ENCODE measurements around the gene PCSK6. TPM values are rescaled to one million over a fixed set of nuclear protein-coding genes. Genes with fewer than 3 reads are reported as not detected.

The PCSK6 gene
- total and polyA plus RNA-seq, 2 experiments from 2014 or later = 4.8 to 6.4 TPM

DNA sequence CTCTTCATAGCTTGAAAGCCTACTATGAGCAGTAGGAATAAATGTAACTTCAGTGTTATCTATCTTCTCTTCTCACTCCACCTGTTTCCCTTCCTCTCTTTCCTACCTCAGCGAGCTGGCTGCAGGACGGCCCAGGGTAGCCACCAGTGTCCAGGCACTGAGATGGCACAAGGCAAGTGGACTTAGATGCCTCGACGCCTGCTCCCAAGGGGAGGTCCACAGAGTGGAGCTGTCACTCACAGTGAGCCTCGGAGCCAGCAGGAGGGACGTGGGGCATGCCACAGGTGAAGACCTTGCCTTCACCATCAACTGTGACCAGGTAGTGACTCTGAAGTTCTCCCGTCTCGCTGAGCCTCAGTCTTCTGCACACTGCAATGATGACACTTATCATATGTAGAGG lies 88.2 kb downstream of the PCSK6 start:
- Histone ChIP-seq H3K9me3 (ENCODE audit: low read depth) (no peaks in the 10 kb centered on the region), H3K36me3 (no peaks in the 10 kb centered on the region), H3K4me1 (ENCODE audit: low read depth) (no peaks in the 10 kb centered on the region), H3K27me3 (no peaks in the 10 kb centered on the region), H3K27ac (no peak overlapping the region), H3K4me3 (no peak overlapping the region)
- no peak for TF ChIP-seq CTCF (IDR thresholded peaks at IDR 0.05; ENCODE audit: low read depth, low read length)
- no peak for DNase-seq (ENCODE audit: low read depth in 1 of 2, low spot score in 1 of 2)

DNA sequence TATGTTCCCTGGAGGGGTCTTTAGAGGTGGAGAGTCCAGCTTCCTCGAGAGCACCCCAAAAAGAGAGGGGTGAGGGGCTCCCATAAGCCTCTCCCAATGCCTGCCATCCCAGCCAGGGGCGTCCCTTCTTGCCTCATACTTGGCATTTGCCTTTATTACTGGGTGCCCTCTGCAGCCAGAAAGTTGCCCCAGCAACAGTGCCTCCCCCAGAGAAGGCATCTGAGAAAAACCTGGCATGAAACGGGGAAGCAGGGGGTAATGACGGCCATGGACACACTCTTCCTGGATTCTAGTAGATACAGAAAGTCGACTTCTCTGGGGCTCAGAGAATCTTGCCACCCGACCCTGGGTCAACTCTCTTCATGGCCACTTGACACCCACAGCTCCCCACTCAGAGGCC lies 90.1 kb downstream of the PCSK6 start:
- no peak for TF ChIP-seq CTCF (IDR thresholded peaks at IDR 0.05; ENCODE audit: low read depth, low read length)
- H3K36me3 ChIP-seq = no peaks in the 10 kb centered on the region
- H3K9me3 ChIP-seq (ENCODE audit: low read depth) = no peaks in the 10 kb centered on the region
- H3K27me3 ChIP-seq = no peaks in the 10 kb centered on the region
- H3K4me3 ChIP-seq = no peak overlapping the region
- H3K4me1 ChIP-seq (ENCODE audit: low read depth) = no peaks in the 10 kb centered on the region
- no peak for DNase-seq (ENCODE audit: low read depth in 1 of 2, low spot score in 1 of 2)
- H3K27ac ChIP-seq = no peak overlapping the region

DNA sequence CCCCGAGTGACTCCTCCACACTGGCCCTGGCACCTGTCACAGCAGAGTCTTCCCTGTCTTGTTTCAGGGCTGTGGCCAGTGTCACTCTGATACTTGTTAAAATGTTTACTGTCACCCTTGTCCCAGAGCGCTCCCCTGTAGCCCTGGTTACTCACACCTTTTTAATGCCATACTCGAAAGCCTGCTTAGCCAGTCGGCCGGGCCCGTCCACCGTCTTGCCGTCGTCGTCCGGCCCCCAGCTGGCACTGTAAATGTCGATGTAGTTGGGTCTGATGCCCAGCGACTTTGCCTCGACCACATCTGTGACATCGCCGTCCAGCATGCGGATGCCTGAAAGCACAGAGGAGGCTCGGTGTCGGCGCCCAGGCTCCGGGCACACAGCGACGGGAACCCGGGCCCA lies 91.3 kb downstream of the PCSK6 start:
- H3K27ac ChIP-seq = no peak overlapping the region
- H3K36me3 ChIP-seq = no peaks in the 10 kb centered on the region
- H3K4me3 ChIP-seq = no peak overlapping the region
- no peak for DNase-seq (ENCODE audit: low read depth in 1 of 2, low spot score in 1 of 2)
- no peaks in the 10 kb centered on the region for H3K27me3 ChIP-seq
- no peaks in the 10 kb centered on the region for H3K9me3 ChIP-seq (ENCODE audit: low read depth)
- TF ChIP-seq CTCF (IDR thresholded peaks at IDR 0.05; ENCODE audit: low read depth, low read length) = no peak
- H3K4me1 ChIP-seq (ENCODE audit: low read depth) = no peaks in the 10 kb centered on the region

GRCh38 chr15:101397521-101398003 lies 91.9 kb downstream of the PCSK6 start:
- peak in 1 of 2 donors; percentile 21 for DNase-seq (ENCODE audit: low read depth in 1 of 2, low spot score in 1 of 2)
- Histone ChIP-seq H3K4me1 (ENCODE audit: low read depth) (no peaks in the 10 kb centered on the region), H3K9me3 (ENCODE audit: low read depth) (no peaks in the 10 kb centered on the region), H3K27me3 (no peaks in the 10 kb centered on the region), H3K27ac (no peak overlapping the region), H3K36me3 (no peaks in the 10 kb centered on the region), H3K4me3 (no peak overlapping the region)
- no peak for TF ChIP-seq CTCF (IDR thresholded peaks at IDR 0.05; ENCODE audit: low read depth, low read length)

DNA sequence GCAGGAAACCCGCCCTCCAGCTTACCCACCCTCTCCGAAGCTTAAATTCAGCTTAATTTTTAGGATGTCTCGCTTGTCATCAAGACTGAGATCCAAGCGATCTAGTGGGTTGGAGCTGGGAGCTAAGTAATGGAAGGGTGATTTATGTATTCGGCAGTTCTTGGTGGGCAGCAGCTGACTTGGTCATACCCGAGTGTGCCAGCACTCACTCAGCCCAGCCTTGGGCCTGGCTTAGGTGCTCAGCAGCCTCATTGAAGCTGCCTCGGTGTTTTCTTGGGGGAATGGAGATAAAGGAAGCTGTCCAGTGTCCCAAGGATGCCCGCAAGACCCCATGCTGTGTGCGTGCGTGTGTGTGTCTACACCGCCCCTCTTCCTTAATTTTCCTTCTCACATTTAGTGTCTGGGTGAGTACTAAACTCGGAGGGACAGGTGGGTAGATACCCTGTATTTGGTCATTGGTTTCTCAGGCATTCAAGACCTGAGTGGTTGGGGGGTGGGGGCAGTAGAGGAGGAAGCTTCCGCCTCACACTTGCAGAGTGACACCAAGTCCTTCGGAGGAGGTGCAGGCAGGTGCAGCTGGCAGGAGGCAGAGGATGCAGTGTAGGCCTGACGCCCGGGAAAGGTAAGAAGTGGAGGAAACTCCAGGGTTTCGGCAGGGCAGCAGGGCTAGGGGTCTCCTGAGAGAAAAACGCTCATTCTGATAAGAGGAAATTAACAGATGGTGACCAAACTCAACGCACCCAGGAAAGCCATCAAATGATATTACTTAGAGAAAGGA lies 92.8 kb downstream of the PCSK6 start:
- H3K9me3 ChIP-seq (ENCODE audit: low read depth) = no peaks in the 10 kb centered on the region
- no peaks in the 10 kb centered on the region for H3K36me3 ChIP-seq
- H3K4me3 ChIP-seq = no peak overlapping the region
- H3K4me1 ChIP-seq (ENCODE audit: low read depth) = peaks cover 2% of the 10 kb centered on the region
- no peaks in the 10 kb centered on the region for H3K27me3 ChIP-seq
- no peak for DNase-seq (ENCODE audit: low read depth in 1 of 2, low spot score in 1 of 2)
- TF ChIP-seq CTCF (IDR thresholded peaks at IDR 0.05; ENCODE audit: low read depth, low read length) = no peak
- H3K27ac ChIP-seq = no peak overlapping the region

Data from cardiac muscle cell (in vitro differentiated cells and primary cell).